Measurements from ENCODE around the gene IL5RA. TPM values are rescaled to one million over a fixed set of nuclear protein-coding genes. Genes with fewer than 3 reads are reported as not detected.

Gene IL5RA
- total and polyA plus RNA-seq, 8 donors: under 0.01 to 0.92 (median 0.29) TPM; not detected in 3

DNA sequence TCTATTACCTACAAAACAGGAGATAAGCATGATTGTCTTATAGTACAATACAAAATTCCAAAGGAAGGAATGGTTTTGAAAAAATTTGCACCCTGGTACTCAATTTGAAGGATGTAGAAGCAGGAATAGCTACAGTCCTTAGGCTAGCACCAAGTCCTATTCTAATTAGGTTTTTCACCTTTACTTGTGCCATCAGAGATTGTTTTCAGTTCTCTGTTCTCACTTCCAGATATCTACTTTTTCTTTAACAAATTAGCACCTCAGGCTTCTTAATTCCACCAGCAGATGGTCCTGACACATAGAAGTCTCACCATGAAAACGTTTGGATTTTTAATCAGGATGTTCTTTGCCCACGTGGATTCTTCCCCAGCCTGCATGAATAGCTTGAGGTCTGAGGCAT is 43.8 kb downstream of the IL5RA start:
- no peak overlapping the region for H3K27ac ChIP-seq
- intact Hi-C loops (cut with DNase I; ENCODE audit: low total_unique reads): no loop called here
- DNase-seq: no peak
- no peaks in the 10 kb centered on the region for H3K36me3 ChIP-seq
- no peaks in the 10 kb centered on the region for H3K27me3 ChIP-seq
- WGBS, 5 donors: 27 to 53% (median 36%) methylated on average over 2 of the region's 2 CpGs
- H3K4me1 ChIP-seq: no peaks in the 10 kb centered on the region
- TF ChIP-seq, protein P1, sequence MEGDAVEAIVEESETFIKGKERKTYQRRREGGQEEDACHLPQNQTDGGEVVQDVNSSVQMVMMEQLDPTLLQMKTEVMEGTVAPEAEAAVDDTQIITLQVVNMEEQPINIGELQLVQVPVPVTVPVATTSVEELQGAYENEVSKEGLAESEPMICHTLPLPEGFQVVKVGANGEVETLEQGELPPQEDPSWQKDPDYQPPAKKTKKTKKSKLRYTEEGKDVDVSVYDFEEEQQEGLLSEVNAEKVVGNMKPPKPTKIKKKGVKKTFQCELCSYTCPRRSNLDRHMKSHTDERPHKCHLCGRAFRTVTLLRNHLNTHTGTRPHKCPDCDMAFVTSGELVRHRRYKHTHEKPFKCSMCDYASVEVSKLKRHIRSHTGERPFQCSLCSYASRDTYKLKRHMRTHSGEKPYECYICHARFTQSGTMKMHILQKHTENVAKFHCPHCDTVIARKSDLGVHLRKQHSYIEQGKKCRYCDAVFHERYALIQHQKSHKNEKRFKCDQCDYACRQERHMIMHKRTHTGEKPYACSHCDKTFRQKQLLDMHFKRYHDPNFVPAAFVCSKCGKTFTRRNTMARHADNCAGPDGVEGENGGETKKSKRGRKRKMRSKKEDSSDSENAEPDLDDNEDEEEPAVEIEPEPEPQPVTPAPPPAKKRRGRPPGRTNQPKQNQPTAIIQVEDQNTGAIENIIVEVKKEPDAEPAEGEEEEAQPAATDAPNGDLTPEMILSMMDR (IDR thresholded peaks at IDR 0.05): no peak
- no peak for TF ChIP-seq EP300 (IDR thresholded peaks at IDR 0.05)
- TF ChIP-seq POLR2A (IDR thresholded peaks at IDR 0.05): no peak
- no peak for TF ChIP-seq POLR2AphosphoS5 (IDR thresholded peaks at IDR 0.05)
- H3K4me3 ChIP-seq: no peak overlapping the region
- no peaks in the 10 kb centered on the region for H3K9me3 ChIP-seq

DNA sequence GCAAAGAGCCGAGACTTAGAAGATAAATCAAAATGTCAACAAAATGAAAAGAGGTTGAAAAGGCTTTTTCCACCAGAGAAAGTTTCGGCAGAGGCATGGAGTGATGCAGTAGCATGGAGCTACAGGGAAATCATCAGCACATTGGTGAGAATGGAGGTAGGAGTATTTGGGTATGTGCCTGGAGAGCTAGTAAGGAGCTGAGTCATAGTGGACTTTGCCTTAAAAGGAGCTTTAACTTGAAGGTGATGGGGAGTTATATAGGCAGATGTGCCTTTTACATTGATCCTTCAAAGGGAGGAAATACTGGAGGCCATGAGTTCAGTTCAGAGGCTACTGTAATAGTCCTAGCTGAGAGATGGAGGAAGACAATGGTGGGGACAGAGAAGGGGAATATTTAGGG is 44.3 kb downstream of the IL5RA start:
- Histone ChIP-seq H3K36me3 (no peaks in the 10 kb centered on the region), H3K27me3 (no peaks in the 10 kb centered on the region), H3K27ac (no peak overlapping the region), H3K4me1 (no peaks in the 10 kb centered on the region), H3K9me3 (no peaks in the 10 kb centered on the region), H3K4me3 (no peak overlapping the region)
- DNase-seq: no peak
- TF ChIP-seq EP300 (IDR thresholded peaks at IDR 0.05) (no peak), POLR2A (IDR thresholded peaks at IDR 0.05) (no peak), POLR2AphosphoS5 (IDR thresholded peaks at IDR 0.05) (no peak)
- TF ChIP-seq, protein P1 (IDR thresholded peaks at IDR 0.05): no peak
- intact Hi-C loops (cut with DNase I; ENCODE audit: low total_unique reads): no loop called here
- 58 to 78% (median 75%) methylated on average over 2 of the region's 2 CpGs for WGBS, 5 donors

DNA sequence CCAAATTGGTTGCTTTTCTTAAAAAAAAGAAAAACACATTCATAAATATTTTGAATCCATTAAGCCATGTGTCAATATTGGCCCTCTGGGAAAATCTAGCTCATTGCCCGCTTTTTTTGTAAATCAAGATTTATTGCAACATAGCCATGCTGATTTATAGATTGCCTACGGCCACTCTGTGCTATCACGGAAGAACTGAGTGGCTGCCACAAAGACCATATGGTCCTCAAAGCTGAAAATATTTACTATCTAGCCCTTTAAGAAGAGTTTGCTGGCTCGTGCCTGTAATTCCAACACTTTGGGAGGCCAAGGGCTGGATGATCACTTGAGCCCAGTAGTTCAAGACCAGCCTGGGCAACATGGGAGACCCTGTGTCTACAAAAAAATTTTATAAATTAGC is 45.9 kb downstream of the IL5RA start:
- WGBS, 5 donors: 63 to 81% (median 74%) methylated on average over 4 of the region's 4 CpGs
- Histone ChIP-seq H3K4me3 (no peak overlapping the region), H3K4me1 (no peaks in the 10 kb centered on the region), H3K27ac (no peak overlapping the region), H3K36me3 (no peaks in the 10 kb centered on the region), H3K9me3 (no peaks in the 10 kb centered on the region), H3K27me3 (no peaks in the 10 kb centered on the region)
- intact Hi-C loops (cut with DNase I; ENCODE audit: low total_unique reads): no loop called here
- DNase-seq: no peak
- TF ChIP-seq, protein P1 (IDR thresholded peaks at IDR 0.05): no peak
- TF ChIP-seq POLR2A (IDR thresholded peaks at IDR 0.05) (no peak), EP300 (IDR thresholded peaks at IDR 0.05) (no peak), POLR2AphosphoS5 (IDR thresholded peaks at IDR 0.05) (no peak)

DNA sequence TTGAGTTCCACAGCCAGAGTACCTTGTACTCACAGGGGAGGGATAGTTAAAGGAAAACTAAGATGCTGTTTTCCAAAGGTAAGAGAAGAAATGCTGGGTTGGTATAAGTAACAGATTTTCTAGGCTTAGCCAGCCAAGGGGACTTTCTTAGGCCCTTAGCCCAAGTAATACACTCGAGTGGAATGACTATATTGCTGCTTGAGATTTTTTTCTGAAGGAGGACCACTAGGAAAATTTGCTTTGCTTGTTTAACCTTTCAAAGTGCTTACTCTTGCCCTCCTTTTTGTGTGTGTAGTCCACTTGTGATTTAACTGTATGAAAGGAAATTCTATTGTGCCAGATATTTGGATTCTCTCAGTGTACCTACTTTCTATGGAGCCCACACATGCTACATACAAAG is 50.5 kb downstream of the IL5RA start:
- WGBS, 5 donors: 48 to 80% (median 64%) methylated on average over 1 of the region's 1 CpG

More for the DNA sequence above, 50.5 kb downstream of the IL5RA start:
- Histone ChIP-seq H3K27ac (no peak overlapping the region), H3K4me1 (no peaks in the 10 kb centered on the region), H3K36me3 (no peaks in the 10 kb centered on the region), H3K27me3 (no peaks in the 10 kb centered on the region), H3K9me3 (no peaks in the 10 kb centered on the region), H3K4me3 (no peak overlapping the region)
- DNase-seq: no peak
- intact Hi-C loops (cut with DNase I; ENCODE audit: low total_unique reads): no loop called here
- TF ChIP-seq POLR2AphosphoS5 (IDR thresholded peaks at IDR 0.05) (no peak), EP300 (IDR thresholded peaks at IDR 0.05) (no peak), POLR2A (IDR thresholded peaks at IDR 0.05) (no peak)
- TF ChIP-seq, protein P1 (IDR thresholded peaks at IDR 0.05): no peak

Measured in stomach (tissue), 9 donors.